Osteoblast (primary cell): ENCODE results near the gene METAP2. TPM values are rescaled to one million over a fixed set of nuclear protein-coding genes. Genes with fewer than 3 reads are reported as not detected.

Source experiments
- DNase-seq: peaks from one replicate; pipeline ENCODE4 v3.0.0; 2011; ENCODE audit warnings: low spot score, mixed read lengths; ENCODE audit not compliant: insufficient read length; ENCODE audit errors: missing footprints
- H2AFZ ChIP-seq: 2 replicates; pipeline ENCODE4 v1.6.0; 2011; ENCODE audit warnings: mild to moderate bottlenecking, low read length
- H3K27ac ChIP-seq: 2 replicates; pipeline ENCODE4 v1.5.1; 2011; ENCODE audit warnings: mild to moderate bottlenecking, low read depth, low read length, moderate library complexity
- H3K27me3 ChIP-seq: 2 replicates; pipeline ENCODE4 v1.6.0; 2012; ENCODE audit warnings: mild to moderate bottlenecking, control low read depth, inconsistent platforms, low read length, moderate library complexity; ENCODE audit not compliant: insufficient read depth
- H3K36me3 ChIP-seq: 2 replicates; pipeline ENCODE4 v1.5.1; 2011; ENCODE audit warnings: mild to moderate bottlenecking, low read length, control low read depth, moderate library complexity; ENCODE audit not compliant: insufficient read depth
- H3K4me1 ChIP-seq: 2 replicates; pipeline ENCODE4 v1.5.1; 2011; ENCODE audit warnings: mild to moderate bottlenecking, low read length, control low read depth, moderate library complexity; ENCODE audit not compliant: insufficient read depth
- H3K4me2 ChIP-seq: 2 replicates; pipeline ENCODE4 v1.6.0; 2011; ENCODE audit warnings: mild to moderate bottlenecking, low read length; ENCODE audit not compliant: insufficient read depth
- H3K4me3 ChIP-seq: fragments of 200-600 bp; sonication (generic); 3 replicates; pipeline ENCODE4 v1.5.1; 2012; ENCODE audit warnings: mild to moderate bottlenecking, low read length, inconsistent platforms; ENCODE audit not compliant: insufficient read depth
- H3K79me2 ChIP-seq: 2 replicates; pipeline ENCODE4 v1.6.0; 2012; ENCODE audit warnings: mild to moderate bottlenecking, low read length, control low read depth, inconsistent platforms; ENCODE audit not compliant: insufficient read depth
- H3K9me3 ChIP-seq: 2 replicates; pipeline ENCODE4 v1.5.1; 2011; ENCODE audit warnings: low read depth, low read length, control low read depth
- H4K20me1 ChIP-seq: 2 replicates; pipeline ENCODE4 v1.6.0; 2012; ENCODE audit warnings: mild to moderate bottlenecking, low read length, control low read depth; ENCODE audit not compliant: insufficient read depth
- total RNA-seq: library from RNA; depleted of rRNA; stranded (reverse); fragments of >200 nt; gene quantifications from 2 replicates; pipeline ENCODE4 v1.2.3, GENCODE V29; 2012
- TF ChIP-seq, protein P1 (sequence below): IDR thresholded peaks from 2 replicates; pipeline ENCODE4 v1.5.1; 2011; ENCODE audit warnings: mild to moderate bottlenecking, low read depth, low read length, moderate library complexity; ENCODE audit errors: extremely low read depth

The METAP2 gene
- total RNA-seq, 1 donor: 80.7 TPM

DNA sequence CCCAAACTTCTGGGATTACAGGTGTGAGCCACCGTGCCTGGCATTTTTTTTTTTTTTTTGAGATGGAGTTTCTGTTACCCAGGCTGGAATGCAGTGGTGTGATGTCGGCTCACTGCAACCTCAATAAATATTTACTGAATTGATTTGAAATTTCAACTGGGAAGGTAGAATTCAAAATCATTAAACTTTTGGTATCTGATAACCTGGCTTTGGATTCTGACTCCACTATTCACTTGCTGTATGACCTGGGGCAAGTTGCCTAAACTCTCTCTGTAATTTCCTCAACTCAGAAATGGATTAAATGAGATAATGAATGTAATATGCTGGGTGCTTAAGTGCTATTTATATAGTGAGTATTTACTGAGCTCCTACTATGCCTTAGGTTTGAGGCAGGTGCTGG is 8.7 kb upstream of the METAP2 start:
- Histone ChIP-seq H4K20me1 (no peaks in the 10 kb centered on the region), H3K4me1 (no peaks in the 10 kb centered on the region), H3K4me3 (no peak overlapping the region), H3K79me2 (no peaks in the 10 kb centered on the region), H3K27ac (no peak overlapping the region), H3K4me2 (no peak overlapping the region), H3K9me3 (no peaks in the 10 kb centered on the region), H3K27me3 (peaks cover 3% of the 10 kb centered on the region), H3K36me3 (no peaks in the 10 kb centered on the region), H2AFZ (no peak overlapping the region)
- no peak for DNase-seq
- TF ChIP-seq, protein P1, sequence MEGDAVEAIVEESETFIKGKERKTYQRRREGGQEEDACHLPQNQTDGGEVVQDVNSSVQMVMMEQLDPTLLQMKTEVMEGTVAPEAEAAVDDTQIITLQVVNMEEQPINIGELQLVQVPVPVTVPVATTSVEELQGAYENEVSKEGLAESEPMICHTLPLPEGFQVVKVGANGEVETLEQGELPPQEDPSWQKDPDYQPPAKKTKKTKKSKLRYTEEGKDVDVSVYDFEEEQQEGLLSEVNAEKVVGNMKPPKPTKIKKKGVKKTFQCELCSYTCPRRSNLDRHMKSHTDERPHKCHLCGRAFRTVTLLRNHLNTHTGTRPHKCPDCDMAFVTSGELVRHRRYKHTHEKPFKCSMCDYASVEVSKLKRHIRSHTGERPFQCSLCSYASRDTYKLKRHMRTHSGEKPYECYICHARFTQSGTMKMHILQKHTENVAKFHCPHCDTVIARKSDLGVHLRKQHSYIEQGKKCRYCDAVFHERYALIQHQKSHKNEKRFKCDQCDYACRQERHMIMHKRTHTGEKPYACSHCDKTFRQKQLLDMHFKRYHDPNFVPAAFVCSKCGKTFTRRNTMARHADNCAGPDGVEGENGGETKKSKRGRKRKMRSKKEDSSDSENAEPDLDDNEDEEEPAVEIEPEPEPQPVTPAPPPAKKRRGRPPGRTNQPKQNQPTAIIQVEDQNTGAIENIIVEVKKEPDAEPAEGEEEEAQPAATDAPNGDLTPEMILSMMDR: no peak

DNA sequence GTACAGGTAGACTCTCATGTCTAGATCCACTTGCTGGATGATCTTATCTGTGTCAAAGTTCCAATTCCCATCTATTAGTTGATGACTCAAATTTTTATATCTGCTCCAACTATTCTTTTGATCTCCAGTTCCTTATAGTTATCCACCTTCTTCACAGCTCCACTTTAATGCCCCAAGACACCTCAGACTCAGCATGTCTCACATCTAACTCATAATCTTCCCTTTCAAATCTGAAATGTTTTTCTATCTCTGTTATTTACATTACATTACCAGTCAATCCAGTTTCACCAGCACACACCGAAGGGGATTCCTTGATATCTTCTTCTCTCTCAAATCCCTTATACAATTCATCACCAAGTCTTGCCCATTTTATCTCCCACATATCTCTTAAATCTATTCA is 3.7 kb upstream of the METAP2 start:
- no peak overlapping the region for H3K4me3 ChIP-seq
- DNase-seq: no peak
- no peak overlapping the region for H3K27ac ChIP-seq
- no peak overlapping the region for H2AFZ ChIP-seq
- no peak overlapping the region for H3K4me2 ChIP-seq
- H4K20me1 ChIP-seq: peaks cover 5% of the 10 kb centered on the region
- no peaks in the 10 kb centered on the region for H3K36me3 ChIP-seq
- peaks cover 11% of the 10 kb centered on the region for H3K4me1 ChIP-seq
- TF ChIP-seq, protein P1: no peak
- peaks cover 2% of the 10 kb centered on the region for H3K27me3 ChIP-seq
- H3K9me3 ChIP-seq: no peaks in the 10 kb centered on the region
- peaks cover 14% of the 10 kb centered on the region for H3K79me2 ChIP-seq

- H4K20me1 ChIP-seq: peaks cover 9% of the 10 kb centered on the region
Observed at GRCh38 chr12:95473231-95473883, 595 bp upstream of the METAP2 start.

GRCh38 chr12:95474660-95474958 is 657 bp downstream of the METAP2 start:
- H3K79me2 ChIP-seq: peaks cover 56% of the 10 kb centered on the region

More at GRCh38 chr12:95473231-95473883, 595 bp upstream of the METAP2 start:
- Histone ChIP-seq H3K79me2 (peaks cover 45% of the 10 kb centered on the region), H3K4me3 (peak overlapping the region; percentile 93), H3K36me3 (peaks cover 24% of the 10 kb centered on the region), H3K4me2 (peak overlapping the region; percentile 95), H3K27me3 (peaks cover 2% of the 10 kb centered on the region), H3K27ac (peak overlapping the region; percentile 95), H3K9me3 (no peaks in the 10 kb centered on the region), H2AFZ (peak overlapping the region; percentile 95), H3K4me1 (peaks cover 16% of the 10 kb centered on the region)
- peak; percentile 76 for DNase-seq
- TF ChIP-seq, protein P1: no peak

More at GRCh38 chr12:95474660-95474958, 657 bp downstream of the METAP2 start:
- Histone ChIP-seq H3K27ac (peak overlapping the region; percentile 95), H3K27me3 (peaks cover 2% of the 10 kb centered on the region), H3K36me3 (peaks cover 34% of the 10 kb centered on the region), H3K4me3 (peak overlapping the region; percentile 93), H4K20me1 (peaks cover 16% of the 10 kb centered on the region), H3K4me1 (peaks cover 16% of the 10 kb centered on the region), H2AFZ (peak overlapping the region; percentile 39), H3K9me3 (no peaks in the 10 kb centered on the region), H3K4me2 (peak overlapping the region; percentile 93)
- peak; percentile 23 for DNase-seq
- TF ChIP-seq, protein P1: no peak
